Stomach (tissue), 4 donors: ENCODE results near the gene IFNLR1.

Experiments
- POLR2A ChIP-seq, 4 donors: fragments of 450-650 bp; IDR thresholded peaks; one replicate each; pipeline ENCODE4 v1.6.1; 2016; ENCODE audit warnings: antibody characterized with exemption in 4 of 4, control low read depth in 2 of 4, mild to moderate bottlenecking in 1 of 4, moderate library complexity in 1 of 4
- POLR2AphosphoS5 ChIP-seq, 3 donors: sonication (generic); formaldehyde crosslinking; IDR thresholded peaks; one replicate each; pipeline ENCODE4 v1.6.1; 2016; ENCODE audit warnings: antibody characterized with exemption in 3 of 3
- TF ChIP-seq, protein P1 (sequence below), 7 experiments: fragments of 450-650 bp in 4 of 7; fragments of 200-600 bp in 3 of 7; sonication (generic) in 3 of 7; IDR thresholded peaks; one replicate each; pipeline ENCODE4 v1.5.1; 2016 to 2019; ENCODE audit warnings: antibody characterized with exemption in 7 of 7, control low read depth in 2 of 7, mild to moderate bottlenecking in 1 of 7

DNA sequence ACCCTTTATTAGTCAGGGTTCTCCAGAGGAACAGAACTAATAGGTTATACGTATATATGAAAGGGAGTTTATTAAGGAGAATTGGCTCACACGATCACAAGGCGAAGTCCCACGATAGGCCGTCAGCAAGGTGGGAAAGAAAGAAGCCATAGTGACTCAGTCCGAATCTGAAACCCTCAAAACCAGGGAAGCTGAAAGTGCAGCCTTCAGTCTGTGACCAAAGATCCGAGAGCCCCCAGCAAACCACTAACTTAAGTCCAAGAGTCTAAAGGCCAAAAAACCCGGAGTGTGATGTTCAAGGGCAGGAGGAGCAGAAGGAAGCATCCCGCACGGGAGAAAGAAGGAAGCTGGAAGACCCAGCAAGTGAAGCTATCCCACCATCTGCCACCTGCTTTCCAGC is 9.9 kb downstream of the IFNLR1 start:
- TF ChIP-seq POLR2AphosphoS5 (IDR thresholded peaks at IDR 0.05) (no peak), POLR2A (IDR thresholded peaks at IDR 0.05) (no peak)
- TF ChIP-seq, protein P1, sequence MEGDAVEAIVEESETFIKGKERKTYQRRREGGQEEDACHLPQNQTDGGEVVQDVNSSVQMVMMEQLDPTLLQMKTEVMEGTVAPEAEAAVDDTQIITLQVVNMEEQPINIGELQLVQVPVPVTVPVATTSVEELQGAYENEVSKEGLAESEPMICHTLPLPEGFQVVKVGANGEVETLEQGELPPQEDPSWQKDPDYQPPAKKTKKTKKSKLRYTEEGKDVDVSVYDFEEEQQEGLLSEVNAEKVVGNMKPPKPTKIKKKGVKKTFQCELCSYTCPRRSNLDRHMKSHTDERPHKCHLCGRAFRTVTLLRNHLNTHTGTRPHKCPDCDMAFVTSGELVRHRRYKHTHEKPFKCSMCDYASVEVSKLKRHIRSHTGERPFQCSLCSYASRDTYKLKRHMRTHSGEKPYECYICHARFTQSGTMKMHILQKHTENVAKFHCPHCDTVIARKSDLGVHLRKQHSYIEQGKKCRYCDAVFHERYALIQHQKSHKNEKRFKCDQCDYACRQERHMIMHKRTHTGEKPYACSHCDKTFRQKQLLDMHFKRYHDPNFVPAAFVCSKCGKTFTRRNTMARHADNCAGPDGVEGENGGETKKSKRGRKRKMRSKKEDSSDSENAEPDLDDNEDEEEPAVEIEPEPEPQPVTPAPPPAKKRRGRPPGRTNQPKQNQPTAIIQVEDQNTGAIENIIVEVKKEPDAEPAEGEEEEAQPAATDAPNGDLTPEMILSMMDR (IDR thresholded peaks at IDR 0.05) = no peak
